IPS DF 6.9 (cell line): Measurements from ENCODE around the gene ONECUT2.
"Not testable (repeated sequence)": the region's sequence is repeated elsewhere in the genome, so short reads cannot be mapped to it uniquely, and the experiment has no call there.

ENCODE experiments used
- DNase-seq: peaks from one replicate; pipeline ENCODE4 v3.0.0-alpha.2; 2013; ENCODE audit warnings: low read depth, low spot score
- H3K27ac ChIP-seq: one replicate; pipeline ENCODE4 v1.5.1; 2013; ENCODE audit warnings: low read length, control low read depth
- H3K27me3 ChIP-seq: 2 replicates; pipeline ENCODE4 v1.6.1; 2013; ENCODE audit warnings: mild to moderate bottlenecking, low read length; ENCODE audit not compliant: control insufficient read depth, insufficient read depth
- H3K36me3 ChIP-seq: 2 replicates; pipeline ENCODE4 v1.6.1; 2013; ENCODE audit warnings: low read length; ENCODE audit not compliant: control insufficient read depth, insufficient read depth
- H3K4me1 ChIP-seq: 2 replicates; pipeline ENCODE4 v1.6.1; 2013; ENCODE audit warnings: low read length; ENCODE audit not compliant: control insufficient read depth, insufficient read depth
- H3K4me3 ChIP-seq: 2 replicates; pipeline ENCODE4 v1.5.1; 2013; ENCODE audit warnings: mild to moderate bottlenecking, low read length
- H3K9me3 ChIP-seq: 2 replicates; pipeline ENCODE4 v1.6.1; 2013; ENCODE audit warnings: low read length, inconsistent platforms; ENCODE audit not compliant: control insufficient read depth, insufficient read depth
- WGBS: extraction: QIAGEN DNeasy Blood & Tissue Kit; methylation state at CpG from one replicate; pipeline ENCODE4 v1.1.7; 2013; ENCODE audit warnings: mixed read lengths, missing lambda C conversion rate; ENCODE audit not compliant: insufficient read length, insufficient coverage; 5-methylcytosine and 5-hydroxymethylcytosine counted together

Gene ONECUT2

DNA sequence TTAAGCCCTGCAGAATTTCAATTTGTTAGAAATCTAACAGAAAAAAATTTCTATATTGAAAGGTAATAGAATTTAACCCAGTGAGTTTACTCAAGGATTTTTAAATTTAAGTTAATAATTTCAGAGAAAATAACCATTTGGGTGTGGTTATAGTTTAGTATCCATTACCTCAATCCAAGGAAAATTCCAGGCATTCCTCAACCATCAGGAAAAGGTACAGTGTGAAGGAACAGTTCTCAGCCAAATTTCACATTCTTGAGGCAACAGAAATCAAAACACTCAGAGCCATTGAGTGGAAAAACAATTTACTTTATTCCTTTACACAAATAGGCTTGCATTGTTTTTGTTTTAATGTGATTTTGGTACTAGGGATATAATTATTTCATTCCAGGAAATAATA is 45.6 kb downstream of the ONECUT2 start:
- Histone ChIP-seq H3K4me3 (no peak overlapping the region), H3K36me3 (no peaks in the 10 kb centered on the region), H3K4me1 (no peaks in the 10 kb centered on the region), H3K27me3 (no peaks in the 10 kb centered on the region), H3K27ac (no peak overlapping the region), H3K9me3 (no peaks in the 10 kb centered on the region)
- DNase-seq, result no peak

DNA sequence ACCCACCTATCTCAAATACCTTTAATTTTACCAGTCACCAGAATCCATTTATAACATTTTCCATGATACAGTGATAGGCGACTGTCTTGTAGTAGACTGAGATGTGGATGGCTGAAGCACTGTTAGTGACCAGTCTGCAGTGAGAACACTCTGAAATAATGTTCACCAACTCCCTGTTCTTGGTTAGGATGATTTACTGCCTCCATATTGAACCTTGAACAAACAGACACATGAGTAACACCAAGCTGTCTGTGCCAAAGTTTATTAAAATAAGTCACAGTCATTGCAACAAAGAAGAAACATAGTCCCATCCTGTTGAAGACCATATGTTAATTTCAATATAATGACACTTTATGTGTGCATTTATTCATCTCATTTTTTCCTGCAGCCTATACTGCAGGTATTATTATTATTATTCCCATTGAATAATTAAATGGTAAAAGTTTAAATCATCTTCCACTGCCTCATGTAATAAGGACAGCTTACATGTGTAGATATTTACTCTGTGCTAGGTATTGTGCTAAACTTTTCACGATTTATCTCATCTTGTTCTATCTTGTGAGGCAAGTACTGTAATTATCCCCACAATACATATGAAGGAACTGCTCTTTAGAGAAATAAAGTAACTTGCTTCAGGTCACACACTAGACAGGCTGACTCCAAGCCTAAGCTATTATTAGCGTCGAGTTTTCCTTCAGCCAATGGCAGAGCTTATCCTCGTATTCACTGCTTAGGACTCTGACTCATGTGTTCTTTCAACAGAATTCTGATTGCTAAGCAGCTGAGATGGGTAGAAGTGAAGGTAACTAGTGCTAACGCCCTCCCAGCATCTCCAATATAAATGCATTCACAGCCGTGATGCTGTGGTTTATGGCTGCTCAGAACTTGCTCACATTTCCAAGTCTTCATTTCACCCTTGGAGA is 62.5 kb downstream of the ONECUT2 start:
- H3K36me3 ChIP-seq, result no peaks in the 10 kb centered on the region
- H3K9me3 ChIP-seq, result no peaks in the 10 kb centered on the region
- WGBS, result no CpG with 5 or more reads among the region's 7 CpGs
- no peak for DNase-seq
- no peak overlapping the region for H3K27ac ChIP-seq
- no peaks in the 10 kb centered on the region for H3K27me3 ChIP-seq
- H3K4me1 ChIP-seq, result no peaks in the 10 kb centered on the region
- H3K4me3 ChIP-seq, result no peak overlapping the region

DNA sequence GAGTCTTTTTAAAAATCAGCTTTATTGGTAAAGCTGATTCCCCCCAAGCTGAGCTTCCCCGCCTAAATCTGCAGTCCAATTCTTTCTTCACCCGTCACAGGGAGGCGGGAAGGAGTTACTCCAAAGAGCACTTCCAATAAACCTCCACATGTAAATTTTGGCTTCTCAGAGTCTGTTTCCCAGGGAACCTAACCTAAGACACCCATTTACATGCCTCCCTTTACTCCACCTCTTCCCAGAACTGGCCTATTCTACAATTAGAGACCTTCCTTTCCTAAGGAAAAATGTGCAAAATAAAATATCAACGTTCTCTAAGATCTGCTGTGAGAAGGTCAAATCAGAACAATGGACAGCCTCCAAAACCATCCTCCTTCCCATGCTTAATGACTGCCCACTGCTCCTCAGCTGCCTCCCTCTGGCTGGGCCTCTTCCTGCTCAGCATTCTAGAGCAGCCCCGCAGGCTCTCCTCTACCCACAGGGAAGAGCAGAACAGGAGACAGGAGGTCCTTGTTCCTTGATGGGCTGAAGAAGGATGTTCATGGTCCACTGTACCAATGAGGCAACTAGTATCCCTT is 63.6 kb downstream of the ONECUT2 start:
- WGBS, result no CpG with 5 or more reads among the region's 5 CpGs
- Histone ChIP-seq H3K4me1 (no peaks in the 10 kb centered on the region), H3K36me3 (no peaks in the 10 kb centered on the region), H3K27ac (no peak overlapping the region), H3K9me3 (no peaks in the 10 kb centered on the region), H3K4me3 (no peak overlapping the region), H3K27me3 (no peaks in the 10 kb centered on the region)
- DNase-seq, result no peak

DNA sequence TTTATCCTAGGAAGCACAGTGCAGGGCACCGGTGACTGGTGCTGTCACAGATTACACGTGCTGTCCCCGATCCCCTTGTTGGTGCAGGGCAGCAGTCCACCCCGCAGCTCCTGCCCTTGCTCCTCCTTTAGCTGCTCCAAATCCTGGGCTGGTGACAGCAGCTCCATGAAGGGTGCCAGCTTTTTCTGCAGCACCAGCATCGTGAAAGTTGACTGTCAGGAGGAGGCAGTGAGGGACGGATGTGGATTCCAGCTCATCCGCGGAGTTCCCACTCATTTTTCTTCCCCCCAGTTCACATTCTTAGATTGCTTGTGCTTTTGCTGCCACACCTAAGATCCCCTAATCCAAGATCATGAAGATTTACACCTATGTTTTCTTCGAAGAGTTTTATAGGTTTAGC is 67.5 kb downstream of the ONECUT2 start:
- H3K27ac ChIP-seq, result no peak overlapping the region
- WGBS, result no CpG with 5 or more reads among the region's 9 CpGs
- no peak for DNase-seq
- no peaks in the 10 kb centered on the region for H3K27me3 ChIP-seq
- H3K9me3 ChIP-seq, result no peaks in the 10 kb centered on the region
- H3K36me3 ChIP-seq, result no peaks in the 10 kb centered on the region
- H3K4me1 ChIP-seq, result no peaks in the 10 kb centered on the region
- no peak overlapping the region for H3K4me3 ChIP-seq

DNA sequence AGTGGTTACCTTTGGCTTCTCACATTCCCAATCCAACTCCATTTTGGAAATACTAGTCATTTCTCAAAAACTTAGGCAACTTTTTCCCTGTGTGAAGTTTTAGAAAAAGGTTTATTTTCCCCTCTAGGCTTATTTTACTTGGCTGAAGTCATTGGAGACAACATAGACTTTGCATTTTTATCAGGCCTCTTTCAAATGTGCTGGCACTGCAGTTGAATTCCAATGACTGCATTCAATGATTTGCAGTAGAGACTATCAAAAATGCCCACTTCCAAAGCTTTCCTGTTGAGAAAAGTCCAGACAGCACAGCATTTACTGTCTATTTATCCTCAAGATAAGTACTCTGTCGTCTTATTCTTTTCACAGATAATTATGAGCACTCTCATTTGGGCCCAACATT is 70.1 kb downstream of the ONECUT2 start:
- no peak for DNase-seq
- no peaks in the 10 kb centered on the region for H3K27me3 ChIP-seq
- no peaks in the 10 kb centered on the region for H3K4me1 ChIP-seq
- no peak overlapping the region for H3K4me3 ChIP-seq
- no CpG with 5 or more reads among the region's 1 CpG for WGBS
- H3K36me3 ChIP-seq, result no peaks in the 10 kb centered on the region
- H3K9me3 ChIP-seq, result no peaks in the 10 kb centered on the region
- no peak overlapping the region for H3K27ac ChIP-seq

DNA sequence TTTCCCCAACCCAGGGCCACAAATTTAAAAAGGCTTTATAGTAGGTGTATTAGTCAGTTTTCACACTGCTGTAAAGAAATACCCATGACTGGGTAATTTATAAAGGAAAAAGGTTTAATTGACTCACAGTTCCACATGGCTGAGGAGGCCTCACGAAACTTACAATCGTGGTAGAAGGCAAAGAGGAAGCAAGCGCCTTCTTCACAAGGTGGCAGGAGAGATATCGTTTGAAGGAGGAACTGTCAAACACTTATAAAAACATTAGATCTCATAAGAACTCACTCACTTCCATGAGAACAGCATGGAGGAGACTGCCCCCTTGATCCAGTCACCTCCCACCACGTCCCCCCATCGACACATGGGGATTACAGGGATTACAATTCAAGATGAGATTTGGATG is 80.9 kb downstream of the ONECUT2 start:
- no CpG with 5 or more reads among the region's 6 CpGs for WGBS
- no peaks in the 10 kb centered on the region for H3K27me3 ChIP-seq
- no peaks in the 10 kb centered on the region for H3K9me3 ChIP-seq
- H3K36me3 ChIP-seq, result no peaks in the 10 kb centered on the region
- no peak overlapping the region for H3K4me3 ChIP-seq
- H3K4me1 ChIP-seq, result no peaks in the 10 kb centered on the region
- no peak overlapping the region for H3K27ac ChIP-seq
- no peak for DNase-seq

DNA sequence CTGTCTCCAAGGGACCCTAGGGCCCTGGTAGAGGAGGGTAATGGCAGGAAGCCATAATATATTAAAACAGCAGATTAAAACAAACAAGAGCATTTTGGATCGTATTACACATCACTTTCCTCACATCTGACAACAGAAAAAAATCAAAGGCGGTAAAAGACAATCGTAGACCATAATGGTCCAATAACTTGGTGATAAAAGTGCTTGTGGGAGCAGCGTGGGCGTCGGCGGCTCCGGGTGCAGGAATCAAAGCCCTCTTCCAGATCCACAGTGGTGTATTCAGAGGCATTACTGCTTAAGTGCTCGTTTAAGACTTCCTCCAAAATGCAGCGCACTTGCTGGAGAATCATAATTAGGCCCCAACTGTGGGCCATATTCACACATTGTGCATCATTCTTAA is 83.4 kb downstream of the ONECUT2 start:
- no peaks in the 10 kb centered on the region for H3K4me1 ChIP-seq
- no peak overlapping the region for H3K4me3 ChIP-seq
- no CpG with 5 or more reads among the region's 10 CpGs for WGBS
- no peak overlapping the region for H3K27ac ChIP-seq
- DNase-seq, result no peak
- no peaks in the 10 kb centered on the region for H3K27me3 ChIP-seq
- H3K36me3 ChIP-seq, result no peaks in the 10 kb centered on the region
- H3K9me3 ChIP-seq, result no peaks in the 10 kb centered on the region

DNA sequence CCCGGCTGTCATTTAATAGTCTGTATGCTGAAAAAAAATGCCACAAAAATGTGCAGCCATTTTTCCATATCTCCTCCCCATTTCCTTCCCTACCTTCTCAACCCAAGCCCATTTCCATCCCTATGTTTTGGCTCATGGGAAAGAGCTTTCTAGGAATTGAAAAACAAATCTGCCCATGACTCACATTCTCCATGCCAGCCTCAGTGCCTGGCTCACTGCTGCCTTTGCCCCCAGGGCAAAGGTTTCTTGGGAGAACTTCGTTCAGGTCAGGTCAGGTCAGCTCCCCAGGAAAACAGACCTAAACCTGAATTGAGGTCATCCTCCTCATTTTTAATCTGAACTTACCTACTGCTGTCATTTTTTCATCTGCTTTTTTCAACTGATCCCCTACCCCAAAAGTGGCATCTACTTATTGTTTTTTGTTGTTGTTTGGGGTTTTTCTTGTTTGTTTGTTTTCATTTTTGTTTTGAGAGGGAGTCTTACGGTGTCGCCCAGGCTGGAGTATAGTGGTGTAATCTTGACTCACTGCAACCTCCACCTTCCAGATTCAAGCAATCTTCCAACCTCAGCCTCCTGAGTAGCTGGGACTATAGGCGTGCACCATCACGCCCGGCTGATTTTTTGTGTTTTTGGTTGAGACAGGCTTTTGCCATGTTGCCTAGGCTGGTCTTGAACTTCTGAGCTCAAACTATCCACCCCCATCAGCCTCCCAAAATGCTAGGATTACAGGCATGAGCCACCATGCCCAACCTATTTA is 84.7 kb downstream of the ONECUT2 start:
- no peaks in the 10 kb centered on the region for H3K9me3 ChIP-seq
- H3K27ac ChIP-seq, result no peak overlapping the region
- H3K36me3 ChIP-seq, result no peaks in the 10 kb centered on the region
- no peak for DNase-seq
- H3K27me3 ChIP-seq, result no peaks in the 10 kb centered on the region
- H3K4me1 ChIP-seq, result no peaks in the 10 kb centered on the region
- H3K4me3 ChIP-seq, result no peak overlapping the region
- WGBS, result no CpG with 5 or more reads among the region's 7 CpGs

DNA sequence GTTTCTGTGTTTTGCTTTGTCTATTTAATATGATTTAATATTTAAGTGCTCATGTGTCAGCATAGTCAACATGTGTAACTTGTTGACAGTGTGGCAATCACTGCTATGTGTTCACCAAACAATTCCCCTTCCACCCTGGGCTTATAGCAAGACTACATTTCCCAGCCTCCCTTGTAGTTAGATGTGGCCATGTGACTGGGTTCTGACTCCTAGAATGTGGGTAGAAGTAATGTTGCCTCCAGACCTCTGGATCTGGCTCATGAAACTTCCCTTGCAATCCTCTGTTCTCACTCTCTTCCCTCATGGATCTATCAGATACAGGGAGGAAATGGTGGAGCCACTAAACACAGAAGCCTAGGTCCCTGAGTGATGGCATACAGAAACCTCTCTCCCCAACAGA is 87.2 kb downstream of the ONECUT2 start:
- H3K4me3 ChIP-seq, H3K27me3 ChIP-seq, H3K4me1 ChIP-seq, DNase-seq, H3K36me3 ChIP-seq, H3K27ac ChIP-seq, H3K9me3 ChIP-seq: not testable (repeated sequence)

DNA sequence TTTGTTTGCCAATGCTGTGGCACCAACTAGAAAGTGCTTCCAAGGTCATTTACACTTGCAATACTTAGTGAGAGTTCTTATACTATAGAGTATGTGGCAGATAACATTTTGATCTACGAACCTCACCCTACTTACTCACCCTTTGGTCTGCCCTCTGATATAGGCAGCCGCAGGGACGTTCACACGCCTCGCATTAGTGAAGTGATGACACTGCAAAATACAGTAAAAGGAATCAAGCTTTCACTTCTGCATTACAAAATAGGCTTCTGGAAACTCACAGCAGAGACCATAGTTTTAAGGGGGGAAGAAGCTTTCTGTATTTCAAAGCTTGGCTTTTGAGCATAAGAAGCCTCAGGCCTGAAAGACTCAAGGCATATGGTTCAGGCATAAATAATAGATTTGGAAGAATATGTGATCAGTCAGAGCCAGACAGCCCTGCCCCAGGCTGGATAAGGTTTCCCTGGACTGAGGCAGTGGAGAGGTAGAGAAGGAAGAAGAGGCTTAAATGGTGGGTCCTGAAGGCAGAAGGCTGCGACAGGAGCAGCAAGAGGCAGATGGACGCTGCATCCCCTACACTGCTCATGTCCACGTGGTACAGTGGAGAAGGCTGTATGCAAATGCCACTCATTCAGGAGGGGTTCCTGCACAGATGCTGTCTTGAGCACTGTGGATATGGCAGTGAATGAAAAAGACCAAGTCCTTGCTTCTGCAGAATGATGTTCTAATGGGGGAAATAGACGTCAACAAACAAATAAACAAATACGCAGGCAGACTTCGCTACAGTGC is 88.2 kb downstream of the ONECUT2 start:
- no peak overlapping the region for H3K4me3 ChIP-seq
- no peak for DNase-seq
- no peak overlapping the region for H3K27ac ChIP-seq
- no peaks in the 10 kb centered on the region for H3K4me1 ChIP-seq
- no peaks in the 10 kb centered on the region for H3K36me3 ChIP-seq
- H3K27me3 ChIP-seq, result no peaks in the 10 kb centered on the region
- H3K9me3 ChIP-seq, result no peaks in the 10 kb centered on the region
- no CpG with 5 or more reads among the region's 11 CpGs for WGBS
